Pancreas (tissue), 10 donors: Measurements from ENCODE around the gene TMCC2. TPM values are rescaled to one million over a fixed set of nuclear protein-coding genes. Genes with fewer than 3 reads are reported as not detected.

ENCODE experiments used
- ATAC-seq, 4 donors: fragments of 200-7000 bp; cut with Tn5 transposase; one replicate each; pipeline versions ENCODE4 v1.8.0 to v1.9.1; 2020; ENCODE audit warnings: mild to moderate bottlenecking in 4 of 4, moderate library complexity in 4 of 4
- DNase-seq, 6 donors: peaks; one replicate each; pipeline ENCODE4 v3.0.0-alpha.2; 2020
- FAIRE-seq: peaks from 2 replicates; lab custom pipeline; 2012; peaks lifted over from hg19 to GRCh38; lab: Jason Lieb, UNC
- H3K27ac ChIP-seq, 4 donors: fragments of 200-600 bp; sonication (generic); 1 replicate in 3 of 4; 2 replicates in 1 of 4; pipeline versions ENCODE4 v1.5.0 to v1.8.0; 2020
- H3K27me3 ChIP-seq, 4 donors: fragments of 200-600 bp; one replicate each; pipeline ENCODE4 v1.8.0; 2021
- H3K36me3 ChIP-seq, 3 donors: fragments of 200-600 bp; sonication (generic) in 1 of 3; one replicate each; pipeline versions ENCODE4 v1.5.0 to v1.8.0; 2020 to 2021
- H3K4me1 ChIP-seq, 3 donors: fragments of 200-600 bp; one replicate each; pipeline ENCODE4 v1.8.0; 2021
- H3K4me3 ChIP-seq, 4 donors: fragments of 200-600 bp; sonication (generic) in 2 of 4; one replicate each; pipeline versions ENCODE4 v1.5.0 to v1.8.0; 2020 to 2021
- H3K9me3 ChIP-seq, 4 donors: fragments of 200-600 bp; one replicate each; pipeline ENCODE4 v1.8.0; 2021
- CTCF ChIP-seq, 4 donors: fragments of 200-600 bp; sonication (generic) in 3 of 4; IDR thresholded peaks; one replicate each; pipeline versions ENCODE4 v1.5.0 to v1.8.0; 2021; ENCODE audit warnings: antibody characterized with exemption in 4 of 4
- WGBS, 2 donors: extraction: QIAGEN DNeasy Blood & Tissue Kit; methylation state at CpG; one replicate each; pipeline ENCODE4 v1.1.7; 2013; 5-methylcytosine and 5-hydroxymethylcytosine counted together
- intact Hi-C, 3 donors: fragments of 100-400 bp; cut with DNase I; formaldehyde crosslinking; loops; one replicate each; pipeline versions ENCODE4 v1.11.1 to v1.14.2; 2022
- polyA plus RNA-seq, 2 donors: library from polyadenylated mRNA; stranded (reverse); fragments of 200-250 nt; gene quantifications; one replicate each; pipeline ENCODE4 v1.2.3, GENCODE V29; 2013
- total RNA-seq, 6 donors: library from RNA; stranded (reverse); fragmentation: NEBNext Ultra II Directional in 4 of 6; extraction: Animal tissue kit (Norgen Biotek cat#: 25700) in 4 of 6; gene quantifications; one replicate each; pipeline versions ENCODE4 v1.2.1 to v1.2.4, GENCODE V29; 2021 to 2023
- donor health status: healthy with polysubstance abuse.
- donor health status: DM: no; HTN: no; CAD: no; lungs with moderate emphysema.
- donor health status: DM: no; HTN: no; CAD: no.
- donor health status: control.
- donor health status: control.
- donor health status: Bipolar disorder and iron deficiency.
- donor health status: DM: yes; HTN: yes; CAD: no.
- donor health status: DM: no; HTN: no; CAD: no.
- donor health status: DM: no; HTN: no; CAD: no.
- donor health status: DM: yes; HTN: yes; CAD: no.

Gene TMCC2
- total and polyA plus RNA-seq, 8 donors, result 0.55 to 4.3 (median 1.2) TPM

GRCh38 chr1:205318231-205318991 is 90.7 kb downstream of the TMCC2 start:
- no peaks in the 10 kb centered on the region for H3K9me3 ChIP-seq
- no peak for TF ChIP-seq CTCF (IDR thresholded peaks at IDR 0.05)
- H3K4me1 ChIP-seq, result peaks cover 54 to 63% (median 63%) of the 10 kb centered on the region in 3 donors
- H3K27me3 ChIP-seq, result no peaks in the 10 kb centered on the region
- DNase-seq (peak in 3 of 6 donors; percentile 26 to 55 (median 40)), FAIRE-seq (no peak), ATAC-seq (peak in 3 of 4 donors; percentile 19 to 22 (median 21))
- intact Hi-C loops, result no loop called here
- 26% methylated on average over 6 of the region's 6 CpGs for WGBS, 2 donors
- H3K36me3 ChIP-seq, result no peaks in the 10 kb centered on the region
- peak overlapping the region in 2 of 4 donors; percentile 68 to 95 for H3K4me3 ChIP-seq
- H3K27ac ChIP-seq, result peak overlapping the region; percentile 43 to 93 (median 78)

GRCh38 chr1:205319081-205320018 is 91.6 kb downstream of the TMCC2 start:
- intact Hi-C loops, result no loop called here
- 1 to 3% methylated on average over 6 of the region's 6 CpGs for whole genome bisulfite sequencing, 2 donors
- peak; percentile 52 to 68 (median 59) for ATAC-seq
- TF ChIP-seq CTCF (IDR thresholded peaks at IDR 0.05), result no peak
- no peaks in the 10 kb centered on the region for H3K36me3 ChIP-seq
- peak; percentile 73 to 92 (median 88) for DNase-seq
- peak overlapping the region in 3 of 4 donors; percentile 73 to 93 (median 93) for H3K27ac ChIP-seq
- no peak for FAIRE-seq
- H3K9me3 ChIP-seq, result no peaks in the 10 kb centered on the region
- H3K4me3 ChIP-seq, result peak overlapping the region in 2 of 4 donors; percentile 68 to 95
- no peaks in the 10 kb centered on the region for H3K27me3 ChIP-seq
- peaks cover 45 to 57% (median 54%) of the 10 kb centered on the region in 3 donors for H3K4me1 ChIP-seq

- FAIRE-seq, result no peak
- Histone ChIP-seq H3K27ac (peak within 1 kb of the TSS; percentile 80 to 93 (median 88)), H3K27me3 (no peaks in the 10 kb centered on the region), H3K36me3 (no peaks in the 10 kb centered on the region), H3K4me1 (peaks cover 25 to 46% (median 34%) of the 10 kb centered on the region in 3 donors), H3K9me3 (no peaks in the 10 kb centered on the region), H3K4me3 (peak within 1 kb of the TSS; percentile 68 to 95 (median 78))
- peak in 1 of 4 donors; percentile 12 for TF ChIP-seq CTCF (IDR thresholded peaks at IDR 0.05)
- intact Hi-C loops, result no loop called here
- ATAC-seq, result peak; percentile 70 to 83 (median 74)
- DNase-seq, result peak; percentile 92 to 97 (median 94)
- WGBS, 2 donors, result 0% methylated on average over 70 to 75 of the region's 75 CpGs
Observed at GRCh38 chr1:205321162-205321958, 93.6 kb downstream of the TMCC2 start, which contains the start of gene NUAK2. Gene NUAK2, minus strand, starts transcription at chr1:205321745. Its CDS starts 117 bp downstream, at chr1:205321628.

GRCh38 chr1:205321959-205322283 is 94.2 kb downstream of the TMCC2 start:
- no peak for TF ChIP-seq CTCF (IDR thresholded peaks at IDR 0.05)
- ATAC-seq (no peak), FAIRE-seq (no peak), DNase-seq (no peak)
- H3K27ac ChIP-seq, result peak overlapping the region; percentile 80 to 93 (median 88)
- H3K27me3 ChIP-seq, result no peaks in the 10 kb centered on the region
- 41 to 44% methylated on average over 5 of the region's 5 CpGs for WGBS, 2 donors
- H3K9me3 ChIP-seq, result no peaks in the 10 kb centered on the region
- intact Hi-C loops, result no loop called here
- peak overlapping the region in 3 of 4 donors; percentile 68 to 95 (median 76) for H3K4me3 ChIP-seq
- peaks cover 19 to 41% (median 28%) of the 10 kb centered on the region in 3 donors for H3K4me1 ChIP-seq
- H3K36me3 ChIP-seq, result no peaks in the 10 kb centered on the region

Other genes starting within 250 kb of the TMCC2 start
- under 1 TPM in 5 of 6 donors, not detected in 1; 0.09 to 0.44 (median 0.25) TPM for gene CNTN2, start 184.7 kb upstream of the TMCC2 start, total RNA-seq
- under 1 TPM; 0.09 to 0.27 TPM for gene CNTN2, start 184.7 kb upstream of the TMCC2 start, polyA plus RNA-seq
- 1 to 10 TPM in 4 of 6 donors, under 1 TPM in 2; 0.67 to 2.5 (median 1.2) TPM for gene TMEM81, start 143.5 kb upstream of the TMCC2 start, total RNA-seq
- 1 to 10 TPM; 2.0 to 2.4 TPM for gene TMEM81, start 143.5 kb upstream of the TMCC2 start, polyA plus RNA-seq
- gene RBBP5, start 106.0 kb upstream of the TMCC2 start, total RNA-seq, result 10 to 100 TPM in 1 of 6 donors, 1 to 10 TPM in 5; 6.0 to 10.9 (median 8.2) TPM
- 1 to 10 TPM; 3.0 to 4.6 TPM for gene RBBP5, start 106.0 kb upstream of the TMCC2 start, polyA plus RNA-seq
- gene DSTYK, start 16.2 kb upstream of the TMCC2 start, total RNA-seq, result 1 to 10 TPM; 3.5 to 9.0 (median 4.7) TPM
- gene DSTYK, start 16.2 kb upstream of the TMCC2 start, polyA plus RNA-seq, result 1 to 10 TPM; 2.9 to 4.3 TPM
- 10 to 100 TPM in 2 of 6 donors, 1 to 10 TPM in 4; 6.3 to 14.4 (median 8.6) TPM for gene NUAK2, start 93.8 kb downstream of the TMCC2 start, total RNA-seq
- gene NUAK2, start 93.8 kb downstream of the TMCC2 start, polyA plus RNA-seq, result 1 to 10 TPM; 7.9 to 9.5 TPM
- 1 to 10 TPM in 1 of 6 donors, under 1 TPM in 5; 0.28 to 1.5 (median 0.68) TPM for gene KLHDC8A, start 129.0 kb downstream of the TMCC2 start, total RNA-seq
- gene KLHDC8A, start 129.0 kb downstream of the TMCC2 start, polyA plus RNA-seq, result 1 to 10 TPM in 1 of 2 donors, under 1 TPM in 1; 0.99 to 5.4 TPM
- gene LEMD1, start 194.1 kb downstream of the TMCC2 start, total RNA-seq, result under 1 TPM in 2 of 6 donors, not detected in 4; 0.28 to 0.32 TPM
- not detected for gene LEMD1, start 194.1 kb downstream of the TMCC2 start, polyA plus RNA-seq
- under 1 TPM in 5 of 6 donors, not detected in 1; 0.09 to 0.34 (median 0.17) TPM for gene BLACAT1, start 228.1 kb downstream of the TMCC2 start, total RNA-seq
- gene BLACAT1, start 228.1 kb downstream of the TMCC2 start, polyA plus RNA-seq, result under 1 TPM in 1 of 2 donors, not detected in 1; 0.09 TPM